PC-9 (cell line): Measurements from ENCODE around the gene RGR.

Experiments
- CTCF ChIP-seq: fragments of 200-600 bp; sonication (generic); conservative IDR thresholded peaks from 2 replicates; pipeline ENCODE4 v1.6.1; 2017; ENCODE audit warnings: mixed run types, antibody characterized with exemption, mild to moderate bottlenecking, moderate library complexity
- EZH2 ChIP-seq: fragments of 200-600 bp; sonication (generic); IDR thresholded peaks from 2 replicates; pipeline ENCODE4 v1.8.0; 2017; ENCODE audit warnings: antibody characterized with exemption, low read depth

- TF ChIP-seq CTCF (no peak), EZH2 (no peak)
Measured at GRCh38 chr10:84289521-84290200, 44.8 kb downstream of the RGR start.
